PC-9 (cell line): ENCODE measurements around the gene ELL2. TPM values are rescaled to one million over a fixed set of nuclear protein-coding genes. Genes with fewer than 3 reads are reported as not detected.

ENCODE experiments used
- BruUV-seq: library from RNA; stranded (reverse); fragments of 400-500 nt; replicated peaks from 2 replicates; lab custom pipeline; 2021; lab: Mats Ljungman, UMichigan
- CTCF ChIA-PET: fragments of 300-600 bp; sonication (Branson Sonifier 250); formaldehyde crosslinking; loops from one replicate; lab custom pipeline; 2022; ENCODE audit warnings: antibody characterized with exemption; lab: Charles Lee
- POLR2A ChIA-PET: fragments of 300-600 bp; sonication (Branson Sonifier 250); formaldehyde crosslinking; loops from one replicate; lab custom pipeline; 2022; ENCODE audit warnings: antibody characterized with exemption; ENCODE audit not compliant: unreplicated experiment; lab: Charles Lee
- DNase-seq, 2 experiments: peaks; one replicate each; pipeline versions ENCODE4 v3.0.0 to v3.0.0-alpha.2; 2015 to 2022; ENCODE audit warnings: mixed read lengths in 1 of 2
- H2AFZ ChIP-seq: fragments of 200-600 bp; sonication (generic); 2 replicates; pipeline ENCODE4 v1.8.1; 2017; ENCODE audit warnings: antibody characterized with exemption
- H3F3A ChIP-seq: fragments of 200-600 bp; sonication (generic); 2 replicates; pipeline ENCODE4 v1.8.1; 2017; ENCODE audit warnings: antibody characterized with exemption, mild to moderate bottlenecking, low read depth; ENCODE audit not compliant: insufficient read depth
- H3K27ac ChIP-seq: fragments of 200-600 bp; sonication (generic); 2 replicates; pipeline ENCODE4 v1.6.1; 2016; ENCODE audit warnings: mixed run types
- H3K27me3 ChIP-seq: fragments of 200-600 bp; sonication (generic); 2 replicates; pipeline ENCODE4 v1.6.1; 2016; ENCODE audit warnings: low read depth, mixed run types; ENCODE audit not compliant: insufficient read depth
- H3K36me3 ChIP-seq: fragments of 200-600 bp; sonication (generic); 2 replicates; pipeline ENCODE4 v1.6.1; 2016; ENCODE audit warnings: low read depth, mixed run types
- H3K4me1 ChIP-seq: fragments of 200-600 bp; sonication (generic); replicated peaks from 2 replicates; pipeline ENCODE4 v1.6.1; 2016; ENCODE audit warnings: mixed run types; ENCODE audit not compliant: insufficient read depth
- H3K4me2 ChIP-seq: fragments of 200-600 bp; sonication (generic); 2 replicates; pipeline ENCODE4 v1.6.1; 2017; ENCODE audit warnings: mixed run types
- H3K4me3 ChIP-seq: fragments of 200-600 bp; sonication (generic); 2 replicates; pipeline ENCODE4 v1.6.1; 2016; ENCODE audit warnings: mixed run types
- H3K79me2 ChIP-seq: fragments of 200-600 bp; sonication (generic); 2 replicates; pipeline ENCODE4 v1.6.1; 2017; ENCODE audit warnings: low read depth, mixed run types
- H3K9me2 ChIP-seq: fragments of 200-600 bp; sonication (generic); 2 replicates; pipeline ENCODE4 v1.8.1; 2017; ENCODE audit warnings: mild to moderate bottlenecking; ENCODE audit not compliant: insufficient read depth
- H3K9me3 ChIP-seq: fragments of 200-600 bp; sonication (generic); 2 replicates; pipeline ENCODE4 v1.8.1; 2016; ENCODE audit warnings: low read depth; ENCODE audit not compliant: insufficient read depth
- H4K20me1 ChIP-seq: fragments of 200-600 bp; sonication (generic); 2 replicates; pipeline ENCODE4 v1.8.1; 2017; ENCODE audit not compliant: insufficient read depth
- CTCF ChIP-seq: fragments of 200-600 bp; sonication (generic); conservative IDR thresholded peaks from 2 replicates; pipeline ENCODE4 v1.6.1; 2017; ENCODE audit warnings: mixed run types, antibody characterized with exemption, mild to moderate bottlenecking, moderate library complexity
- EZH2 ChIP-seq: fragments of 200-600 bp; sonication (generic); IDR thresholded peaks from 2 replicates; pipeline ENCODE4 v1.8.0; 2017; ENCODE audit warnings: antibody characterized with exemption, low read depth
- intact Hi-C: fragments of 100-400 bp; cut with micrococcal nuclease; formaldehyde crosslinking; loops from one replicate; pipeline ENCODE4 v1.10.0; 2022; ENCODE audit not compliant: unreplicated experiment
- total RNA-seq: library from RNA; stranded (reverse); gene quantifications from 2 replicates; pipeline ENCODE4 v1.2.3, GENCODE V29; 2021

Gene ELL2
- total RNA-seq, 1 experiment from 2014 or later: 25.5 TPM

- BruUV-seq: no TSS peak
- no peaks in the 10 kb centered on the region for H3K36me3 ChIP-seq
- no peak for TF ChIP-seq CTCF
- TF ChIP-seq EZH2: no peak
- peaks cover 27% of the 10 kb centered on the region for H3K79me2 ChIP-seq
- no peak overlapping the region for H3K4me3 ChIP-seq
- peaks cover 1% of the 10 kb centered on the region; the same call in 1 of the 2 replicates for H4K20me1 ChIP-seq
- no peaks in the 10 kb centered on the region for H3K9me2 ChIP-seq
- intact Hi-C loops: no loop called here
- H3F3A ChIP-seq: no peaks in the 10 kb centered on the region
- H3K27ac ChIP-seq: no peak overlapping the region
- ChIA-PET POLR2A (no interaction called here), CTCF (no interaction called here)
- no peaks in the 10 kb centered on the region; the same call in 1 of the 2 replicates for H3K4me1 ChIP-seq
- DNase-seq: no peak
- H3K4me2 ChIP-seq: no peak overlapping the region
- no peaks in the 10 kb centered on the region for H3K9me3 ChIP-seq
- H2AFZ ChIP-seq: no peak overlapping the region
- H3K27me3 ChIP-seq: no peaks in the 10 kb centered on the region
Observed at GRCh38 chr5:95919658-95920057, 42.0 kb downstream of the ELL2 start.

DNA sequence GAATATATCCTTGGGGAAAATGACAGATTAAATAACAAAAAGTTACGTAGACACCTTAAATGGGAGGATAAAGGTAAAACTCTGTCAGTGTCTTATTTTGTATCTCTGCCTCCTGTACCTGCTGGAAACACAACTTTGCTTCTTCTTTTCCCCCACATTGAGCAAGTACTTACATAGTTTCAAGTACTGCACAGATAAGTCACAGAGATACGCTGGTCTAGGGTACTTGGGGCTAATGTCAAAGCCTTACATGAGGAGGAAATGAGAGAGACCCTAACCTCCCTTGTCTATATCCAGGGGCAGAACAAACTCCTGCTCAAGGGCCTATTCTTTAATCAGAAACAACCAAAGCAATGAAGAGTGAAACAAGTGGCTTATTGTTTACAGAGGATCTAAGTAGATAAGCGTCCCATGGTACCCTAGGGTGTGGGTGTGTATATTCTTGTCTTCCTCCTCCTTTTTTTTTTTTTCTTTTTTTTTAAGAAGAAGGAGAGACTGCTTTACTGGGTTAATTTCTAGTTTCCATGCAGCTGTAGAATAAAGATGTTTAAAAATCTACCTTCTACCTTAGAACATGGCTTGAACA is 43.1 kb downstream of the ELL2 start:
- Histone ChIP-seq H3K79me2 (peaks cover 29% of the 10 kb centered on the region), H3K4me2 (no peak overlapping the region), H3K4me1 (no peaks in the 10 kb centered on the region), H3F3A (no peaks in the 10 kb centered on the region), H4K20me1 (no peaks in the 10 kb centered on the region; the same call in 1 of the 2 replicates), H3K36me3 (no peaks in the 10 kb centered on the region), H3K9me2 (no peaks in the 10 kb centered on the region), H3K27ac (no peak overlapping the region), H3K27me3 (no peaks in the 10 kb centered on the region), H3K4me3 (no peak overlapping the region), H2AFZ (no peak overlapping the region), H3K9me3 (no peaks in the 10 kb centered on the region)
- intact Hi-C loops: no loop called here
- ChIA-PET CTCF (no interaction called here), POLR2A (interaction anchor here (0.6 kb wide), 1 partner anchor 165 kb away, joined by 3 read pairs; no protein-coding TSS in a partner anchor)
- no peak for DNase-seq
- TF ChIP-seq CTCF: no peak
- no TSS peak for BruUV-seq

- H3K27ac ChIP-seq: no peak overlapping the region
- H3K9me3 ChIP-seq: no peaks in the 10 kb centered on the region
- DNase-seq: no peak
- peaks cover 19% of the 10 kb centered on the region for H3K79me2 ChIP-seq
- CTCF ChIA-PET: no interaction called here
- intact Hi-C loops: no loop called here
- no peaks in the 10 kb centered on the region; the same call in 1 of the 2 replicates for H4K20me1 ChIP-seq
- H3K4me3 ChIP-seq: no peak overlapping the region
- POLR2A ChIA-PET: interaction anchor here (0.5 kb wide), 1 partner anchor 271 kb away, joined by 5 read pairs; the partner anchor contains the start of gene RFESD
- no peaks in the 10 kb centered on the region for H3K36me3 ChIP-seq
- H3K27me3 ChIP-seq: no peaks in the 10 kb centered on the region
- BruUV-seq: no TSS peak
- no peaks in the 10 kb centered on the region for H3F3A ChIP-seq
- no peaks in the 10 kb centered on the region for H3K4me1 ChIP-seq
- H2AFZ ChIP-seq: no peak overlapping the region
- H3K9me2 ChIP-seq: no peaks in the 10 kb centered on the region
- TF ChIP-seq EZH2: no peak
- no peak overlapping the region for H3K4me2 ChIP-seq
Observed at GRCh38 chr5:95917207-95917606, 44.4 kb downstream of the ELL2 start.
